Left ventricle myocardium inferior (tissue), 1 donor: Measurements from ENCODE around the gene SH3PXD2A. TPM values are rescaled to one million over a fixed set of nuclear protein-coding genes. Genes with fewer than 3 reads are reported as not detected.

ENCODE experiments used
- DNase-seq: peaks from one replicate; pipeline ENCODE4 v3.0.0-alpha.2; 2020
- H3K27ac ChIP-seq: fragments of 200-600 bp; replicated peaks from 2 replicates; pipeline ENCODE4 v1.8.0; 2021
- H3K27me3 ChIP-seq: fragments of 200-600 bp; 2 replicates; pipeline ENCODE4 v1.8.0; 2021; ENCODE audit warnings: low read depth
- H3K36me3 ChIP-seq: fragments of 200-600 bp; 2 replicates; pipeline ENCODE4 v1.8.0; 2021
- H3K4me1 ChIP-seq: fragments of 200-600 bp; 2 replicates; pipeline ENCODE4 v1.8.0; 2021
- H3K4me3 ChIP-seq: fragments of 200-600 bp; 2 replicates; pipeline ENCODE4 v1.8.0; 2021; ENCODE audit warnings: mild to moderate bottlenecking, moderate library complexity
- H3K9me3 ChIP-seq: fragments of 200-600 bp; replicated peaks from 2 replicates; pipeline ENCODE4 v1.8.0; 2021
- intact Hi-C: fragments of 100-400 bp; cut with micrococcal nuclease; formaldehyde crosslinking; loops from one replicate; pipeline ENCODE4 v1.11.0; 2022
- total RNA-seq: library from RNA; stranded (reverse); fragmentation: NEBNext Ultra II Directional; extraction: Animal tissue kit (Norgen Biotek cat#: 25700); gene quantifications from one replicate; pipeline ENCODE4 v1.2.1, GENCODE V29; 2021
- TF ChIP-seq, protein P1 (sequence below): fragments of 200-600 bp; IDR thresholded peaks from 2 replicates; pipeline ENCODE4 v1.8.0; 2021; ENCODE audit warnings: antibody characterized with exemption, mild to moderate bottlenecking, borderline replicate concordance
- donor health status: DM: no; HTN: yes; CAD: no; lungs with severe emphysema.

Gene SH3PXD2A
- total RNA-seq, 1 donor from 2014 or later, result 34.4 TPM

DNA sequence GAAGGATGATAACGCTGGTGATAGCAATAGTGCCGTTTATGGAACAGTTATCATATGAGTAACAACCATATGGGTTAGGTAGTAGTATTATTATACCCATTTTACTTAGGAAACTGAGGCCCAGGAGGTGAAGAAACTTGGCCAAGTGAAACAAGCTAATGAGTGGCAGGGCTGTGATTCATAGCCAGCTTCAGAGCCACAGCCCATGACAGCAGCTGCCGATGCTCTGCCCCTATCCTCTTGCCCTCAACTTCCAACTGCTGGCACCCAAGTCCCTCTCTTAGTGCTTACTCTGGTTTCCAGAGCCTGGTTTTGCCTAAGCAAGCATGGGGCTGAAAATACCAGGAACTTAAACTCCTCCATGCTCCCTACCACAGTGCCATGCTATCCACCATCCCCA, 12.3 kb downstream of the SH3PXD2A start:
- TF ChIP-seq, protein P1, sequence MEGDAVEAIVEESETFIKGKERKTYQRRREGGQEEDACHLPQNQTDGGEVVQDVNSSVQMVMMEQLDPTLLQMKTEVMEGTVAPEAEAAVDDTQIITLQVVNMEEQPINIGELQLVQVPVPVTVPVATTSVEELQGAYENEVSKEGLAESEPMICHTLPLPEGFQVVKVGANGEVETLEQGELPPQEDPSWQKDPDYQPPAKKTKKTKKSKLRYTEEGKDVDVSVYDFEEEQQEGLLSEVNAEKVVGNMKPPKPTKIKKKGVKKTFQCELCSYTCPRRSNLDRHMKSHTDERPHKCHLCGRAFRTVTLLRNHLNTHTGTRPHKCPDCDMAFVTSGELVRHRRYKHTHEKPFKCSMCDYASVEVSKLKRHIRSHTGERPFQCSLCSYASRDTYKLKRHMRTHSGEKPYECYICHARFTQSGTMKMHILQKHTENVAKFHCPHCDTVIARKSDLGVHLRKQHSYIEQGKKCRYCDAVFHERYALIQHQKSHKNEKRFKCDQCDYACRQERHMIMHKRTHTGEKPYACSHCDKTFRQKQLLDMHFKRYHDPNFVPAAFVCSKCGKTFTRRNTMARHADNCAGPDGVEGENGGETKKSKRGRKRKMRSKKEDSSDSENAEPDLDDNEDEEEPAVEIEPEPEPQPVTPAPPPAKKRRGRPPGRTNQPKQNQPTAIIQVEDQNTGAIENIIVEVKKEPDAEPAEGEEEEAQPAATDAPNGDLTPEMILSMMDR, result no peak
- Histone ChIP-seq H3K27me3 (no peaks in the 10 kb centered on the region), H3K4me3 (no peak overlapping the region), H3K9me3 (no peaks in the 10 kb centered on the region), H3K36me3 (no peaks in the 10 kb centered on the region), H3K27ac (peak overlapping the region; percentile 82), H3K4me1 (peaks cover 84% of the 10 kb centered on the region)
- no peak for DNase-seq
- intact Hi-C loops, result no loop called here

DNA sequence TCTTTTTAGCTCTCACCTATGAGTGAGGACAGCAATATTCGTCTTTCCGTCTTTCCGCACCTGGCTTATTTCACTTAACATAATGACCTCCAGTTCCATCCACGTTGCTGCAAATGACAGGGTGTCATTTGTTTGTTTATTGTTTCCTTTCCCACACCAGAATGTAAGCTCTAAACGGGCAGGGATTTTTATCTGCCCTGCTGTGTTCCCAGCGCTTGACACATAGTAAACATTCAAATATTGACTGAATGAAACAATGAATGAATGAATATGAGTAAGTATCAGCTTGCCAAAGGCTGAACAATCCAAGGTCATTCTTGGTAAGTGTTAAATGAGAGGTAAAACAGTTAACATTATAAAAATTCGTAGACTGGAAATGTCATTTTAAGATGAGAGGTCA, 12.8 kb downstream of the SH3PXD2A start:
- Histone ChIP-seq H3K4me1 (peaks cover 88% of the 10 kb centered on the region), H3K27ac (peak overlapping the region; percentile 82), H3K36me3 (no peaks in the 10 kb centered on the region), H3K27me3 (no peaks in the 10 kb centered on the region), H3K4me3 (no peak overlapping the region), H3K9me3 (no peaks in the 10 kb centered on the region)
- DNase-seq, result no peak
- TF ChIP-seq, protein P1, result no peak
- intact Hi-C loops, result no loop called here

DNA sequence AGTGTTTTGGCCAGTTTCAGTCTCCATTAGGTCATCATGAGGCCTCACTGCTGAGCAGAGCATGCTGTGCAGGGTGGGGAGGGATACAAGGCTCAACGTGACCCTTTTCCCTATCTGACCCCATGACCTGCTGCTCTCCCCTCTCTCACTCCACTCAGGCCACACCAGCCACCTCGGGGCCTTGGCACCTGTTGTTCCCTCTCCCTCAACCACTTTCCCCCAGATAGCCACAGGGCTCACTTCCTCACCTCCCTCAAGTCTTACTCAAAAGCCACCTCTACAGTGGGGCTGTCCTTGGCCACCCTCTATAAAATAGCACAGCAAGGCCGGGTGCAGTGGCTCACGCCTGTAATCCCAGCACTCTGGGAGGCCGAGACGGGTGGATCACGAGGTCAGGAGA, 13.9 kb downstream of the SH3PXD2A start:
- no peaks in the 10 kb centered on the region for H3K36me3 ChIP-seq
- no peaks in the 10 kb centered on the region for H3K9me3 ChIP-seq
- H3K4me1 ChIP-seq, result peaks cover 94% of the 10 kb centered on the region
- no peaks in the 10 kb centered on the region for H3K27me3 ChIP-seq
- TF ChIP-seq, protein P1, result no peak
- H3K4me3 ChIP-seq, result no peak overlapping the region
- intact Hi-C loops, result no loop called here
- H3K27ac ChIP-seq, result no peak overlapping the region
- DNase-seq, result no peak

DNA sequence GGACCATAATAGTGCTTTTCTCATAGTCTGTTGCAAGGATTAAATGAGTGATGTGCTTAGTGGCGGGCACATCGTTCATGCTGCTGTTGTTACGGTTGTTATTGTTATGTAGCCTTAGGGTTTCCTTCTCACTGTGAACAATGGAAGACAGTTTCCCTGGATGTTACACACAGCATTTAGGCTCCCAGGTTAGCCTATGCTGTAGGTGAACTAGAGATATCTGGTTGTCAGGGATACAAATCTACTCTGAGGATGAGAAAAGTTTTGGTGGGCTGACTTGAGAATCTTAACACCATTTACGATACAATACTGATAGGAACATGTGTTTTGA, 14.7 kb downstream of the SH3PXD2A start:
- H3K9me3 ChIP-seq, result no peaks in the 10 kb centered on the region
- no peaks in the 10 kb centered on the region for H3K36me3 ChIP-seq
- peak overlapping the region; percentile 15 for H3K4me3 ChIP-seq
- DNase-seq, result no peak
- H3K27me3 ChIP-seq, result no peaks in the 10 kb centered on the region
- TF ChIP-seq, protein P1, result no peak
- peak overlapping the region; percentile 89 for H3K27ac ChIP-seq
- H3K4me1 ChIP-seq, result peaks cover 93% of the 10 kb centered on the region
- intact Hi-C loops, result no loop called here

DNA sequence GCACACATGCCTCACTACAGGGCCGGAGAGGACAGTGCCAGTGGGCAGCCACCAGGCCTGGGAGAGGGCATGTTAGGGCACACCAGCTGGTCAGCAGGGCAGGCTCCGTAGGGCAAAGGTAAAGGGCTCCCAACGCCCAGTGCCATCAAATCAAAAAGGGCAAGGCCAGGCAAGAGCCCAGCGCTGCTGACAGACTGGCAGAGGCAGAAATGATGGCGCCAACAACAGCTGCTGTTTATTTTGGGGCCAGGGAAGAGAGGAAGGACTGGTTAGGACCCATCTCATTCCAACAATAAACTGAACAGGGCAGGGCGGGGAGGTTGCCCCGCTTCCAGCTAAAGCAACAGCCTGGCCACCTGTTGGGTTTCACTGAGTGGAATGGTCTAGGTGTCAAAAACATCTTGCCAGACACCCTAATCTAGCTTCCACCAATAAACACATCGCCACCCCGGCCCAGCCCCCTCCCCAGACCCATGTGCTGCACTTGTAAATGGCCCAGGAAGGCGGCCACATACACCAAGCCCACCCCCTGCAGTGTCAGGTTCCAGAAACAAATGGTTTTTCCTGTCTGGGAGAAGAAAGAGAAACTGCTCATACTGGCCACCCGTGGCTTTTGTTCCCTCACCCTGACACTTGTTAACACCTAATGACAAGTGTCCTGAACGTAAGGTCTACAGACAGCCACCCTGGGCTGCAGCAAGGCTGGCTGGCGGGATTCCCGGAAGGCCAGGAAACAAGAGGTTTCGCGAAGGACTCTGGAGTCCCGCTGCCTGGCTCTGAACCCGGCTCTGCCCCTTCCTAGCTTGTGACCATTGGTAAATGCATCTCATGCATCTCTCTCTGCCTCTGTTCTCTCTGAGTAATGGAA, 15.3 kb downstream of the SH3PXD2A start:
- TF ChIP-seq, protein P1, result no peak
- Histone ChIP-seq H3K36me3 (no peaks in the 10 kb centered on the region), H3K9me3 (no peaks in the 10 kb centered on the region), H3K4me1 (peaks cover 93% of the 10 kb centered on the region), H3K4me3 (peak overlapping the region; percentile 39), H3K27ac (peak overlapping the region; percentile 89), H3K27me3 (no peaks in the 10 kb centered on the region)
- intact Hi-C loops, result no loop called here
- DNase-seq, result peak; percentile 79
